ENCODE results near the gene WDR88. TPM values are rescaled to one million over a fixed set of nuclear protein-coding genes. Genes with fewer than 3 reads are reported as not detected.
"Not testable (repeated sequence)": the region's sequence is repeated elsewhere in the genome, so short reads cannot be mapped to it uniquely, and the experiment has no call there.

WDR88 gene
- total RNA-seq, 4 donors from 2014 or later = not detected

DNA sequence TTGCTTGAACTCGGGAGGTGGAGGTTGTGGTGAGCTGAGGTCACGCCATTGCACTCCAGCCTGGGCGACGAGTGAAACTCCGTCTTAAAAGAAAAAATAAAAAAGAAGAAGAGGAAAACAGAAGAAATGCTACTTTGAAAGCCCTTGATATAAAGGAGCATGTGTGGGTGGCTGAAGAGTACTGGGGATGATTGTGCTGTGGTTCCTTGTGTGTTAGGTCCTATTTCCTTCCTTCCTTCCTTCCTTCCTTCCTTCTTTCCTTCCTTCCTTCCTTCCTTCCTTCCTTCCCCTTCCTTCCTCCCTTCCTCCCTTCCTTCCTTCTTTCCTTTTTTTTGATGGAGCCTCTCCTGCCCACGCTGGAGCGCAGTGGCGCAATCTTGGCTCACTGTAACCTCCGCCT lies 14.3 kb downstream of the WDR88 start:
- intact Hi-C loops (cut with DNase I; ENCODE audit: low total_unique reads) = no loop called here
- no peak for TF ChIP-seq POLR2A (IDR thresholded peaks at IDR 0.05)
- TF ChIP-seq, protein P1, sequence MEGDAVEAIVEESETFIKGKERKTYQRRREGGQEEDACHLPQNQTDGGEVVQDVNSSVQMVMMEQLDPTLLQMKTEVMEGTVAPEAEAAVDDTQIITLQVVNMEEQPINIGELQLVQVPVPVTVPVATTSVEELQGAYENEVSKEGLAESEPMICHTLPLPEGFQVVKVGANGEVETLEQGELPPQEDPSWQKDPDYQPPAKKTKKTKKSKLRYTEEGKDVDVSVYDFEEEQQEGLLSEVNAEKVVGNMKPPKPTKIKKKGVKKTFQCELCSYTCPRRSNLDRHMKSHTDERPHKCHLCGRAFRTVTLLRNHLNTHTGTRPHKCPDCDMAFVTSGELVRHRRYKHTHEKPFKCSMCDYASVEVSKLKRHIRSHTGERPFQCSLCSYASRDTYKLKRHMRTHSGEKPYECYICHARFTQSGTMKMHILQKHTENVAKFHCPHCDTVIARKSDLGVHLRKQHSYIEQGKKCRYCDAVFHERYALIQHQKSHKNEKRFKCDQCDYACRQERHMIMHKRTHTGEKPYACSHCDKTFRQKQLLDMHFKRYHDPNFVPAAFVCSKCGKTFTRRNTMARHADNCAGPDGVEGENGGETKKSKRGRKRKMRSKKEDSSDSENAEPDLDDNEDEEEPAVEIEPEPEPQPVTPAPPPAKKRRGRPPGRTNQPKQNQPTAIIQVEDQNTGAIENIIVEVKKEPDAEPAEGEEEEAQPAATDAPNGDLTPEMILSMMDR (IDR thresholded peaks at IDR 0.05) = no peak
- DNase-seq (ENCODE audit: low spot score in 2 of 2) = no peak
- WGBS, 2 donors = 88 to 94% methylated on average over 9 of the region's 9 CpGs
- H3K4me3 ChIP-seq (ENCODE audit: low read depth, poor library complexity, severe bottlenecking) = no peak overlapping the region

DNA sequence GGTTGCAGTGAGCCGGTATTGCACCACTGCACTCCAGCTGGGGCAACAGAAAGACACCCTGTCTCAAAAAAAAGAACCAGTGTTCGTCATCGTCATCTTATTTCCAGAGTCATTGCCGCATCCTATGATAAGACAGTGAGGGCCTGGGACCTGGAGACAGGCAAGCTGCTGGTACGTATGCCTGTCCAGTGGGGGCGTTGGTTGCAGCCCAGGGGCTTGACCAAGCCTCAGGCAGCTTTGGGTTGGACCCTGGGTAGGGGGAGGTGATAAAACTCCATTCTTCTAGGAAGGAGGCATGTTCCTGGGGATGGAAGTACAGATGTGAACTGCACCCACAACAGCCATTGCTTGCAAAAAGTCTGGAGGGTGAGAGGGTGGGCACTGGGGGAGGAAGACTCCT lies 15.6 kb downstream of the WDR88 start:
- no peak overlapping the region for H3K4me3 ChIP-seq (ENCODE audit: low read depth, poor library complexity, severe bottlenecking)
- WGBS, 2 donors = 82 to 90% methylated on average over 6 of the region's 6 CpGs
- intact Hi-C loops (cut with DNase I; ENCODE audit: low total_unique reads) = no loop called here
- no peak for DNase-seq (ENCODE audit: low spot score in 2 of 2)
- TF ChIP-seq POLR2A (IDR thresholded peaks at IDR 0.05) = no peak
- TF ChIP-seq, protein P1 (IDR thresholded peaks at IDR 0.05) = no peak

DNA sequence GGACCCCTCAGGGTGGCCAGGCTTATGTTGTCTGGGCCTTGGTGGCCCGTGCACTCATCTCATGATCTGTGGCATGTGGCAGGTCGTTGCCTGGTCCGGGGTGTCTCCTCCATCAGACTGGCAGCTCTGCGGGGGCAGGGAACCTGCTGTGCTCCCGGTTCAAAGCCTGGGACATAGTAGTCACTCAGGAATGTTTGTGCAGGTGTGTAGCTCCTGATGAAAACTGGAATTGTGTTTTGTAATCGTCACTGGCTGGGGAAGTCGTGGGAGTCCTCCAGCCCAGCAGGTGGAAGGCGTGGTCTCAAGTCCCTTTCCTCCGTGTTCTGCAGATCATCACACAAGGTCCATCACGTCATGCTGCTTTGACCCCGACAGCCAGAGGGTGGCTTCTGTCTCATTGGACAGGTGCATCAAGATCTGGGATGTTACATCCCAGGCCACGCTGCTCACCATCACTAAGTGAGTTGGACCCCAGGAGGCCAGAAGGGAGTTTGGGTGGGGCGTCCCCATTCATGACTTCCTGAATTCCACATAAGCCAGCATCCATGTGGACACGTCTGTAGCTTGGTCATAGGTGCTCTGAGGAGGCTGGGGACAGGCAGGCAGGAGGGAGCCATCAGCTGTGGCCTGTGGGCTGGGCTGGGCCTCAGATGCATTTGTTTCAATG lies 19.1 kb downstream of the WDR88 start:
- WGBS, 2 donors = 70 to 75% methylated on average over 12 to 14 of the region's 14 CpGs
- no peak overlapping the region for H3K4me3 ChIP-seq (ENCODE audit: low read depth, poor library complexity, severe bottlenecking)
- no peak for TF ChIP-seq POLR2A (IDR thresholded peaks at IDR 0.05)
- TF ChIP-seq, protein P1 (IDR thresholded peaks at IDR 0.05) = no peak
- DNase-seq (ENCODE audit: low spot score in 2 of 2) = no peak
- intact Hi-C loops (cut with DNase I; ENCODE audit: low total_unique reads) = no loop called here

DNA sequence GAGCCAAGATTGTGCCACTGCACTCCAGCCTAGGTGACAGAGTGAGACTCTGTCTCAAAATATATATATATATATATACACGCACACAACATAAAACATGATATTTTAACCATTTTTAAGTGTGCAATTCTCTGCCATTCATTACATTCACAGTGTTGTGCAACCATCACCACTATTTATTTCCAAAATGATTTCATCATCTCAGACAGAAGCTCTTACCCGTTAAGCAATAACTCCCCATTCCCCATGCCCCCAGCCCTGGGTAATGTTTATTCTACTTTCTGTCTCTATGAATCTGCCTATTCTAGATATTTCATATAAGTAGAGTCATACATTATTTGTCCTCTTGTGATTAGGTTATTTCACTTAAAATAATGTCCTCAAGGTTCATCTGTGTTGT lies 20.3 kb downstream of the WDR88 start:
- no peak overlapping the region for H3K4me3 ChIP-seq (ENCODE audit: low read depth, poor library complexity, severe bottlenecking)
- whole genome bisulfite sequencing, 2 donors = 60 to 73% methylated on average over 2 of the region's 2 CpGs
- TF ChIP-seq, protein P1 (IDR thresholded peaks at IDR 0.05) = no peak
- no peak for TF ChIP-seq POLR2A (IDR thresholded peaks at IDR 0.05)
- intact Hi-C loops (cut with DNase I; ENCODE audit: low total_unique reads) = no loop called here
- DNase-seq (ENCODE audit: low spot score in 2 of 2) = no peak

DNA sequence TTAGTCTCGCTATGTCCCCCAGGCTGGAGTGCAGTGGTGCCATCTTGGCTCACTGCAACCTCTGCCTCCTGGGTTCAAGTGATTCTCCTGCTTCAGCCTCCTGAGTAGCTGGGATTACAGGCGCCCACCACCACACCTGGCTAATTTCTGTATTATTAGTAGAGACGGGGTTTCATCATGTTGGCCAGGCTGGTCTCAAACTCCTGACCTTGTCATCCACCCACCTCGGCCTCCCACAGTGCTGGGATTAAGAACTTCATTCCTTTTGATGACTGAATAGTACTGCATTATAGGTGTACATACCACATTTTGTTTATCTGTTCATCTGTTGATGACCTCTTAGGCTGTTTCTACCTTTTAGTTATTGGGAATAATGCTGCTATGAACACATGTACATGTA lies 20.7 kb downstream of the WDR88 start:
- H3K4me3 ChIP-seq (ENCODE audit: low read depth, poor library complexity, severe bottlenecking); intact Hi-C loops (cut with DNase I; ENCODE audit: low total_unique reads): not testable (repeated sequence)
- WGBS, 2 donors = 74 to 88% methylated on average over 4 of the region's 4 CpGs

DNA sequence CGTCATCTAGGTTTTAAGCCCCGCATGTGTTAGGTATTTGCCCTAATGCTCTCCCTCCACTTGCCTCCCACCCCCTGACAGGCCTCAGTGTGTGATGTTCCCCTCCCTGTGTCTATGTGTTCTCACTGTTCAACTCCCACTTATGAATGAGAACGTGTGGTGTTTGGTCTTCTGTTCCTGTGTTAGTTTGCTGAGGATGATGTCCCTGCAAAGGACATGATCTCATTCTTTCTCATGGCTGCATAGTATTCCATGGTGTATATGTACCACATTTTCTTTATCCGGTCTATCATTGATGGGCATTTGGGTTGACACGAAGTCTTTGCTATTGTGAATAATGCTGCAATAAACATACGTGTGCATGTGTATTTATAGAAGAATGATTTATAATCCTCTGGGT lies 22.4 kb downstream of the WDR88 start:
- intact Hi-C loops (cut with DNase I; ENCODE audit: low total_unique reads); H3K4me3 ChIP-seq (ENCODE audit: low read depth, poor library complexity, severe bottlenecking); DNase-seq (ENCODE audit: low spot score in 2 of 2): not testable (repeated sequence)
- WGBS, 2 donors = 86 to 88% methylated on average over 6 of the region's 6 CpGs

More for the DNA sequence above, 20.7 kb downstream of the WDR88 start:
- DNase-seq (ENCODE audit: low spot score in 2 of 2) = not testable (repeated sequence)

DNA sequence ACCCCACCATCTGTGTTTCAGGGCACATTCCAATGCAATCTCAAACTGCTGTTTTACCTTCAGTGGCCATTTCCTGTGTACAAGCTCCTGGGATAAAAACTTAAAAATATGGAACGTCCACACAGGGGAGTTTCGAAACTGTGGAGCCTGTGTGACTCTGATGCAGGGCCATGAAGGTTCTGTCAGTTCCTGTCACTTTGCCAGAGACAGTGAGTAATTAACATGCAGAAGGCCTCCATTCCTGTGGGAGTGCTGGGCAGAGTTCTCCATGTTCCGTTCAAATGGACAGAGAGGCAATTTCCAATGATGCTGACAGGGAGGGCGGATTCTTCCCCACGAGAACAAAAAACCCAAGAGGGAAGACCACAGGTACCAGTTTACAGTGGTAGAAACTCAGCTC lies 24.4 kb downstream of the WDR88 start:
- no peak overlapping the region for H3K4me3 ChIP-seq (ENCODE audit: low read depth, poor library complexity, severe bottlenecking)
- WGBS, 2 donors = 72 to 80% methylated on average over 5 of the region's 5 CpGs
- intact Hi-C loops (cut with DNase I; ENCODE audit: low total_unique reads) = no loop called here
- TF ChIP-seq POLR2A (IDR thresholded peaks at IDR 0.05) = no peak
- TF ChIP-seq, protein P1 (IDR thresholded peaks at IDR 0.05) = no peak
- DNase-seq (ENCODE audit: low spot score in 2 of 2) = no peak
